Measurements from ENCODE around the gene PDZD8. TPM values are rescaled to one million over a fixed set of nuclear protein-coding genes. Genes with fewer than 3 reads are reported as not detected.

The PDZD8 gene
- total and polyA plus RNA-seq, 2 donors (not counting 3 experiments of a cell fraction or from before 2014, with no cell fraction given), result 5.9 to 22.6 TPM

DNA sequence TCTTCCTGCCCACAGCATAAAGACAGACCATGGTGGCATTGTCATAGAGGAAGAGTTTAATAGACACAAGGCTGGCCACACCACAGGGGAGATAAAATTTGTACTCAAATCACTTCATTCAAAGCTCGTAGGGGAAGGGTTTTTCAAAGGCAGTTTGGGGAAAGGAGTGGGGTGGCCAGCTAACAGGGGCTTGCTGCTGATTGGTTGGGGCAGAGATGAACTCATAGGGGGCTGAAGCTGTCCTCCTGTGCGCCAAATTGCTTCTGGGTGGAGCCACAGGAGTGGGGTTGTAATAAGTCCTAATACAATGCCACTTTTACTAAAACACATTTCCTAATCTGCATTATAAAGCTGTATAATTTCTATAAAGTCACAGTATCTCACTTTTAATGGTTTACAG is 22.5 kb downstream of the PDZD8 start:
- TF ChIP-seq FOS (IDR thresholded peaks at IDR 0.05; ENCODE audit: borderline replicate concordance, insufficient read depth, low read length), result no peak
- TF ChIP-seq EZH2 (IDR thresholded peaks at IDR 0.05; ENCODE audit: borderline replicate concordance, low read depth, low read length, severe bottlenecking), result no peak
- TF ChIP-seq, protein P1, sequence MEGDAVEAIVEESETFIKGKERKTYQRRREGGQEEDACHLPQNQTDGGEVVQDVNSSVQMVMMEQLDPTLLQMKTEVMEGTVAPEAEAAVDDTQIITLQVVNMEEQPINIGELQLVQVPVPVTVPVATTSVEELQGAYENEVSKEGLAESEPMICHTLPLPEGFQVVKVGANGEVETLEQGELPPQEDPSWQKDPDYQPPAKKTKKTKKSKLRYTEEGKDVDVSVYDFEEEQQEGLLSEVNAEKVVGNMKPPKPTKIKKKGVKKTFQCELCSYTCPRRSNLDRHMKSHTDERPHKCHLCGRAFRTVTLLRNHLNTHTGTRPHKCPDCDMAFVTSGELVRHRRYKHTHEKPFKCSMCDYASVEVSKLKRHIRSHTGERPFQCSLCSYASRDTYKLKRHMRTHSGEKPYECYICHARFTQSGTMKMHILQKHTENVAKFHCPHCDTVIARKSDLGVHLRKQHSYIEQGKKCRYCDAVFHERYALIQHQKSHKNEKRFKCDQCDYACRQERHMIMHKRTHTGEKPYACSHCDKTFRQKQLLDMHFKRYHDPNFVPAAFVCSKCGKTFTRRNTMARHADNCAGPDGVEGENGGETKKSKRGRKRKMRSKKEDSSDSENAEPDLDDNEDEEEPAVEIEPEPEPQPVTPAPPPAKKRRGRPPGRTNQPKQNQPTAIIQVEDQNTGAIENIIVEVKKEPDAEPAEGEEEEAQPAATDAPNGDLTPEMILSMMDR (IDR thresholded peaks at IDR 0.05; ENCODE audit: extremely low read depth in 1 of 2, insufficient read depth in 1 of 2, low read depth in 1 of 2, low read length in 2 of 2), result no peak
- dilution Hi-C loops (cut with MboI; ENCODE audit: extremely low pct_ligation_motif_present, low sequenced_read_pairs), result no loop called here
- Histone ChIP-seq H3K9me3 (replicated peaks; ENCODE audit: control insufficient read depth, insufficient read depth, low read length) (no peaks in the 10 kb centered on the region), H4K20me1 (replicated peaks; ENCODE audit: control insufficient read depth, extremely low read depth, insufficient read depth, low read length) (peaks cover 5% of the 10 kb centered on the region), H3K27me3 (ENCODE audit: control insufficient read depth in 2 of 2, insufficient read depth in 2 of 2, low read length in 2 of 2) (no peaks in the 10 kb centered on the region), H3K4me3 (replicated peaks in 1 of 3; ENCODE audit: insufficient read depth in 1 of 3, low read depth in 1 of 3, low read length in 3 of 3) (no peak overlapping the region), H3K9me1 (replicated peaks; ENCODE audit: control insufficient read depth, extremely low read depth, insufficient read depth, low read length) (no peaks in the 10 kb centered on the region), H3K4me2 (ENCODE audit: insufficient read depth, low read length) (no peak overlapping the region), H3K4me1 (ENCODE audit: control insufficient read depth, extremely low read depth, insufficient read depth, low read length) (no peaks in the 10 kb centered on the region), H3K79me2 (ENCODE audit: control insufficient read depth, insufficient read depth, low read length) (peaks cover 69% of the 10 kb centered on the region), H3K9ac (replicated peaks; ENCODE audit: extremely low read depth, insufficient read depth, low read length) (no peak overlapping the region), H2AFZ (ENCODE audit: low read depth, low read length) (no peak overlapping the region), H3K27ac (ENCODE audit: insufficient read depth, low read depth, low read length) (no peak overlapping the region), H3K36me3 (ENCODE audit: control insufficient read depth in 2 of 2, extremely low read depth in 1 of 2, insufficient read depth in 2 of 2, low read length in 2 of 2) (no peaks in the 10 kb centered on the region)
- intact Hi-C loops (cut with micrococcal nuclease), result no loop called here
- ChIA-PET CTCF (interaction anchor here (1.5 kb wide), 1 partner anchor 34 kb away, joined by 4 read pairs; no protein-coding TSS in a partner anchor), POLR2A (no interaction called here)
- FAIRE-seq (no peak), DNase-seq (ENCODE audit: low read depth, low spot score) (no peak)
- BruUV-seq (replicated peaks), result no TSS peak

DNA sequence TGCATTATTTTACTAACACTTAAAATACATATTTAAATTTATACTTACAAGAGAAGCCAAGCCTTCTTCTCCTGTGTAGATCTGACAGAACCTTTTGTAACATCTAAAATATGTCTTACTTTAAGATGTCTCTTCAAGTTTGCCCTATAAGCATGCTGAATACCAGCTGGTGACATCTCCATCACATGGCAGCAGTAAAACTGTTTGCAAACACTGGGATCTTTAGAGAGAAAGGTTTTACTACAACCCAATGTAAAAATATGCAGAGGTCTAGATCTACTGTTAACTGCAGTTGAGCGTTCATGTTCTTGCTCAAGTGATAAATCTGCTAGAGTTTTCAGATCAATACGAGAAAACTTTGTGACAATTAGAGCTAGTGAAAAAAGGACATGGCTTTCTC is 23.2 kb downstream of the PDZD8 start:
- H2AFZ ChIP-seq (ENCODE audit: low read depth, low read length), result no peak overlapping the region
- BruUV-seq (replicated peaks), result no TSS peak
- H3K9me3 ChIP-seq (replicated peaks; ENCODE audit: control insufficient read depth, insufficient read depth, low read length), result no peaks in the 10 kb centered on the region
- no peak overlapping the region for H3K4me3 ChIP-seq (replicated peaks in 1 of 3; ENCODE audit: insufficient read depth in 1 of 3, low read depth in 1 of 3, low read length in 3 of 3)
- intact Hi-C loops (cut with micrococcal nuclease), result no loop called here
- no peaks in the 10 kb centered on the region for H3K27me3 ChIP-seq (ENCODE audit: control insufficient read depth in 2 of 2, insufficient read depth in 2 of 2, low read length in 2 of 2)
- POLR2A ChIA-PET, result no interaction called here
- DNase-seq (ENCODE audit: low read depth, low spot score) (no peak), FAIRE-seq (no peak)
- dilution Hi-C loops (cut with MboI; ENCODE audit: extremely low pct_ligation_motif_present, low sequenced_read_pairs), result no loop called here
- CTCF ChIA-PET, result interaction anchor here (1.2 to 1.8 kb wide), 3 partner anchors 9 to 135 kb away, joined by 3 to 7 read pairs (median 4); no protein-coding TSS in a partner anchor
- H3K79me2 ChIP-seq (ENCODE audit: control insufficient read depth, insufficient read depth, low read length), result peaks cover 73% of the 10 kb centered on the region
- no peak overlapping the region for H3K27ac ChIP-seq (ENCODE audit: insufficient read depth, low read depth, low read length)
- H3K4me1 ChIP-seq (ENCODE audit: control insufficient read depth, extremely low read depth, insufficient read depth, low read length), result no peaks in the 10 kb centered on the region
- H3K36me3 ChIP-seq (ENCODE audit: control insufficient read depth in 2 of 2, extremely low read depth in 1 of 2, insufficient read depth in 2 of 2, low read length in 2 of 2), result no peaks in the 10 kb centered on the region
- H4K20me1 ChIP-seq (replicated peaks; ENCODE audit: control insufficient read depth, extremely low read depth, insufficient read depth, low read length), result peaks cover 5% of the 10 kb centered on the region
- H3K4me2 ChIP-seq (ENCODE audit: insufficient read depth, low read length), result no peak overlapping the region
- no peaks in the 10 kb centered on the region for H3K9me1 ChIP-seq (replicated peaks; ENCODE audit: control insufficient read depth, extremely low read depth, insufficient read depth, low read length)
- no peak overlapping the region for H3K9ac ChIP-seq (replicated peaks; ENCODE audit: extremely low read depth, insufficient read depth, low read length)
- TF ChIP-seq JUN (IDR thresholded peaks at IDR 0.05; ENCODE audit: borderline replicate concordance, insufficient read depth, insufficient read length, low read depth) (no peak), FOS (IDR thresholded peaks at IDR 0.05; ENCODE audit: borderline replicate concordance, insufficient read depth, low read length) (no peak), GATA2 (IDR thresholded peaks at IDR 0.05; ENCODE audit: insufficient read depth, insufficient read length, low read depth, low read length) (no peak), POLR2AphosphoS5 (IDR thresholded peaks at IDR 0.05; ENCODE audit: insufficient read depth, low read depth, low read length) (no peak), POLR2A (IDR thresholded peaks at IDR 0.05; ENCODE audit: low read depth, low read length) (no peak), EZH2 (IDR thresholded peaks at IDR 0.05; ENCODE audit: borderline replicate concordance, low read depth, low read length, severe bottlenecking) (no peak), MYC (IDR thresholded peaks at IDR 0.05; ENCODE audit: low read depth, low read length) (no peak)
- TF ChIP-seq, protein P2, sequence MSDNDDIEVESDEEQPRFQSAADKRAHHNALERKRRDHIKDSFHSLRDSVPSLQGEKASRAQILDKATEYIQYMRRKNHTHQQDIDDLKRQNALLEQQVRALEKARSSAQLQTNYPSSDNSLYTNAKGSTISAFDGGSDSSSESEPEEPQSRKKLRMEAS (IDR thresholded peaks at IDR 0.05; ENCODE audit: insufficient read depth, insufficient read length), result no peak
- TF ChIP-seq, protein P1 (IDR thresholded peaks at IDR 0.05; ENCODE audit: extremely low read depth in 1 of 2, insufficient read depth in 1 of 2, low read depth in 1 of 2, low read length in 2 of 2), result no peak
